A673 (cell line): ENCODE measurements around the gene LIMCH1.

Experiments used
- CTCF ChIP-seq: fragments of 300-800, 200-600 bp; sonication (generic); conservative IDR thresholded peaks from 2 replicates; pipeline ENCODE4 v1.5.1; 2017; ENCODE audit warnings: low read depth, mild to moderate bottlenecking, antibody characterized with exemption, low read length, moderate library complexity, mixed read lengths
- EZH2 ChIP-seq: fragments of 200-600 bp; sonication (generic); IDR thresholded peaks from 2 replicates; pipeline ENCODE4 v1.6.1; 2017; ENCODE audit warnings: borderline replicate concordance, low read depth, mild to moderate bottlenecking, mixed read lengths, antibody characterized with exemption, low read length; ENCODE audit not compliant: poor library complexity, severe bottlenecking

GRCh38 chr4:41611881-41612871, 74.2 kb downstream of the LIMCH1 start:
- no peak for TF ChIP-seq CTCF
- no peak for TF ChIP-seq EZH2
